SKM-1 (cell line): ENCODE measurements around the gene TMEM272.

Experiments
- DNase-seq: peaks from one replicate; lab custom pipeline; 2025; ENCODE audit not compliant: unreplicated experiment; lab: John Stamatoyannopoulos, UW

Gene TMEM272

DNA sequence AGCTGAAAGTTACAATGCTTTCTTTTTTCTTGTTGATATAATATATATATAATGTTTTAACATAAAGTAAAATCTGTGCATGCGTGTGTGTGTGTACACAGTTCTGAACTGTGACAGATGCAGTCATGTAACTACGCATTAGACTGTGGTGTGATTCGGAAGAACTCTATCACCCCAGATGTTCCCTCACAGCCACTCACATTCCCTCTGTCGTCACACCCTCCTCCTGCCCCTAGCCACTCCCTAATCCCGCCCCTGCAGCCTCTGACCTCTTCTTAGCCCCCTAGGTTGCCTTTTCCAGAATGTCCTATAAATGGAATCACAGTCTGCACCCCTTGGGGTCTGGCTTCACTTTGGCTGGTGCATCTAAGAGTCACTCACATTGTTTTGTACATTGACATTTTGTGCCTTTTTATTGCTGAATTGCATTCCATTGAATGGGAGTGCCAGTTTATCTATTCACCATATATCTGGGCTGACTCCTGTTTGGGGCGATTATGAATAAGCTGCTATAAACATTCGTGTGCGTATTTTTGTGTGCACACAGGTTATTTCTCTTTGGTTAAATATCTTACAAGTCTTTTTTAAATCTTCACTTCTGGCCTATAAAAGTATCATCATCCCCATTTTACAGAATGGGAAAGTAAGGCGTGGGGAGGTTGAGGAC lies 61.4 kb downstream of the TMEM272 start:
- DNase-seq = no peak

DNA sequence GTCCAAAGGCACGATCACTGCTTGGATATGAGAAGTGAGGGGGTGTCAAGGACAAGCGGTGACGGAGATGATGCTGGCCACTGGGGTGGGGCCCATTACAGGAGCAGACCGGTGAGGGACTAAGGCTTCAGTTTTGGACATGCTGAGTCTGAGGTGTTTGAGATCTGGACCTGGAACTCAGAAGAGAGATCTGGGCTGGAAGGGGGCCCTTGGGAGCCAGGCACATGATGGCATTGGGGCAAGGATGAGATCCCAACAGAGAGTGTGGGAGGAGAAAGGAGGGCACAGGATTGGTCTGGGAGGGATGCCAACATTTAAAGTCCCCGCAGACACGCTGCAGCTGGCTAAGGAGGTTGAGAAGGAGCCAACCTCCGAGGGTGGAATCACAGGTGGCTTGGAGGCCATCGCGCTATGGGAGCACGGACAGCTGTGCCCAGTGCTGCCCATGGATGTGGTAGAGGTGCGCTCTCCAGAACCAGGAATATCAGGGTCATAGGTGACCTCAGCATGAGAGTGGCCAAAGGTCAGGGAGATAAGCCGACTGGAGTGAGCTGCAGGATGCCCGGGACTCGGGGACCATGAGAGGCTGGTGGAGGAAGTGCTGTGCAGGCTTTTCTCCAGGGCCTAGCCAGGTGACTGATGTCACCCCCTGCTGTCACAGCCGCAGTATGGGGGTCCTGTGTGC lies 62.8 kb downstream of the TMEM272 start:
- no peak for DNase-seq

DNA sequence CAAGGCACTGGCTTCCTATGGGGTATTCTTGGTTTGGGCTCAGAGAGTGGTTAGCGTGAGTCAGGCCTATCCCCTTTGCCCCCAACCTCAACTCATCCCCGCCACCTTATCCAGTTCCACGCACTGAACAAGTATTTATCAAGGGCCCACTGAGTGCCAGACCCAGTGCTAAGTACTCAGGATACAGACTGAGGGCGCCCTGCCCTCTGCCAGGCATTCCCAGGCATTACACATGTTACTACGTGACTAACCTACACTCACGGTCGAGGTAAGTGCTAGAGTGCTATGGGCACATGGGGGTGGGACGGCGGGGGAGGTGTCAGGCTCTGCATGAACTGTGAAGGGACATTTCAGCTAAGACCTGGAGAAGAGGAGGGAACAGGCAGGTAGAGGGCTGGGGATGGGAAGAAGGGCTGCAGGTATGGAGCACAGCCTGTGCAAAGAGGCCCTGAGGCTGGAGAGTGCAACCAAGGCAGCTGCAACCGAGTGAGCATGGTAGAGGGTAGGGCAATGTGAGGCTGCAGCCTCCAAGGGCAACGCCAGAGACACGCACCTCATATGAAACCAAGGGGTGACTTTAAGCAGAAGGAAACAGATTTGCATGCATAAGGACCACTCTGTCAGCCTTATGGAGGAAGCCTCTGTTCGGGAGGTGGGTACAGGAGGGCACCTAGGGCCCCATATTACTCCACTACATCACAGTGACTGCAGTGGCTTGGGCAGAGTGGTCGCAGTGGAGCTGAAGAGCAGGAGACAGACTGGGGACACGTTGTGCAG lies 63.5 kb downstream of the TMEM272 start:
- no peak for DNase-seq

DNA sequence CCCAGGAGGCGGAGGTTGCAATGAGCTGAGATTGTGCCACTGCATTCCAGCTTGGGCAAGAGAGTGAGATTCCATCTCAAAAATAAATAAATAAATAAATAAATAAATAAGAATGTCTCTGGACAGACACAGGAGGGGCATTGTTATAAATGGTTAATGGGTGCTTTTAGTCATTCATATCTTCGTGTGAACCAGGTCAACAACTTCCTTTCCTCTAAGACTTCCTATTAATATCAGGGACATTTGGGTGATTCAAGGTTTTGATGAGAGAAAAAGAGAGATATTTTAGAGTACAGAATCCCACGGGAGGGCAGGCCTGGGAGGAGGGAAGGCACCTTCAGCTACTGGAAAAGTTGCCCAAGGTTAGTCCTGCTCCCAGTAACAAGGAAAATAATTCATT lies 64.9 kb downstream of the TMEM272 start:
- DNase-seq = no peak

DNA sequence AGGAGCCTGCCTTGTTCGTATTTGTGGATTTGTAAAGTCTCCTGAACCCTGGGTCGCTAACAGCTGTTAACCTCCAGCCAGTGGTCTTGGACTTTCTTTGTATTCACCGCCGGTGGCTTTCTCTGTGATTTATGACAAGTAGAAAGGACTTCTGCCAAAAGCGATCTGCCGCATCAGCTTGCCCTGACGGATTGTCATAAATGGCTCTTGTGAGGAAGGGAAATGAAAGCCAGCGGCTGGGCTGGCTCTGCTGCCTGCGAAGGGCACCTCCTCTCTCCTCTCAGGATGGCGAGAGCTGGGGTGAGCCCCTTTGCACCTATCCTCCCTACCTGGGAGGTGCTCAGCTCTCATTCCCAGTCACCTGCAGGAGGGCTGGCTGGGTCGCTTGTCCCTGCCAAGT lies 66.6 kb downstream of the TMEM272 start:
- no peak for DNase-seq

DNA sequence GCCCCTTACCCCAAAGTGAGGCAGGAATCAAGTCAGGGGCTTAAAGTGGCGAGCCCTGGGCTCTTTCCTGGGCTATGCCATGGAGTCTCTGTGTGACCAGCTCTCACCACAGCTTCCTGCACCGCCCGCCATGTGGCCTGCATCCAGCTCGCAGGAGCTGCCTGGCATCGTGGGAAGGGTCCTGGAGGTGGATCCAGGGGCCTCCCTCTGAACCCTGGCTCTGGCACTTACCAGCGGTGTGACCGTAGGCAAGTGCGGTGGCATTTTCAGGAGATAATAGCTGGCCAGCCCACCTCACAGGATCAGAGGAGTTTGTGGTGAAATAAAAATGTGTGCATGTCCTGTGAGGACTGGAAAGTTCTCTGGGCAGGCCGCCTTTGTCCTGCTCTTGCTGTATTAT lies 67.1 kb downstream of the TMEM272 start:
- no peak for DNase-seq

DNA sequence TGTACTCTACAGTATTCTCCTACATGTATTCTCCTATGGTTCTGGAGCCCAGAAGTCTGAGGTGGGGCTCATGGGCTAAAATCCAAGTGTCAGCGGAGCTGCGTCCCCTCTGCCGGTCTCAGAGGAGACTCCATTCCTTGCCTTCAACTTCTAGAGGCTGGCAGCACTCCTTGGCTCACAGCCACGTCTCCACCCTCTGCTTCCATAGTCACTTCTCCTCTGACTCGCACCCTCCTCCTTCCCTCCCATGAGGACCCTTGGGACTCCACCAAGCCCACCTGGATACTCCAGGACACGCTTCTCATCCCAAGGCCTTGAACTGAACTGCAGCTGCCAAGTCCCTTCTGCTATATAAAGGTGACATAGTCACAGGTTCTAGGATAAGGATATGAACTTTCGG lies 68.8 kb downstream of the TMEM272 start:
- no peak for DNase-seq

DNA sequence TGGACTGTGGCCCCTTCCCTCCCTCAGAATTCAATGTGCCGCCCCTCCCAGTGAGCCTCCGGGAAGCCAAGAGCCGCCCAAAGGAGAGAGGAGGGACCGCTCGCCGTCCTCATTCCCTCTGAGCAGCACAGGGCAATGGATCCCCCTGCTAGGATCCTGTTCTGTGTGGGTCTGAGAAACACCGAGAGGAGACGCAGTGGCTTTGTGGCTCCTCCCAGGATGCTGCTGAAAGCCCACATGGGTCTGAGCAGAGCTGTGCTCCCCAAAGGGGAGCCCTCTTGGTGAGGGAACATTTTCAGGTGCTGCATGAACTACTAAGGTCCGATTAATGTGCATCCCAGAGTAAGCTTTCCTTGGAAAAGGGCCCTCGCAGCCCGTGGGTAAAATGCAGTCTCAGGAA lies 71.5 kb downstream of the TMEM272 start:
- no peak for DNase-seq

DNA sequence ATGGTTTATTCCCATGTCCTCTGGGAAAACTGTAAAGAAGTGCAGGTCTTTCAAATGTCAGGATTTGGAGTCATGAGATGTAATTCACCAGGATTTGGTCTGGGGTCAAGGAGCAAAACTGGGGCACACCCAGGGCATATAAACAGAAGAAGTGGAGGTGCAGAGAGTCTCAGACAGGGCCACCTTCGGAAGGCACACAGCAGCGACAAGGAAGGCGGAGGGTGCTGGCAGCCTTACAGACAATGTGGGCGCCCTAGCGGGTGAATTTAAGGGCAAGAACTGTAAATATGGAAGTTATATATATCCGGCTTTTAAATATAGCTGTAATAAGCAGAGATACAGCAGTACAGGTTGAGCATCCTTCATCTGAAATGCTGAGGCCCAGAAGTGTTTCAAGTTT lies 72.2 kb downstream of the TMEM272 start:
- DNase-seq = no peak

DNA sequence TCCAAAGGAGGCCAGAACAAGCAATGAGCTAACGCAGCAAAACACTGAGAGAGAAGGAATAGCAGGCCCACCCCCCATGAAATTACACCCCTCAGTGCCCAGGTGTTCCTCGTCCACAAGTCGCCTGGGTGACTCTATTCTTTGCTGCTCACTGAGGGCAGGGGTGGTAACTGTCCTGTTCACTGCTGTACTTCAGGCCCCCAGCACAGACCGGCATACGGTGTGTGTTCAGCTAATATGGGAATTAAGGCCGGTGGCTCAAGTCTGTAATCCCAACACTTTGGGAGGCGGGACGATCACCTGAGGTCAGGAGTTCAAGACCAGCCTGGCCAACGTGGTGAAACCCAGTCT lies 72.9 kb downstream of the TMEM272 start:
- no peak for DNase-seq

DNA sequence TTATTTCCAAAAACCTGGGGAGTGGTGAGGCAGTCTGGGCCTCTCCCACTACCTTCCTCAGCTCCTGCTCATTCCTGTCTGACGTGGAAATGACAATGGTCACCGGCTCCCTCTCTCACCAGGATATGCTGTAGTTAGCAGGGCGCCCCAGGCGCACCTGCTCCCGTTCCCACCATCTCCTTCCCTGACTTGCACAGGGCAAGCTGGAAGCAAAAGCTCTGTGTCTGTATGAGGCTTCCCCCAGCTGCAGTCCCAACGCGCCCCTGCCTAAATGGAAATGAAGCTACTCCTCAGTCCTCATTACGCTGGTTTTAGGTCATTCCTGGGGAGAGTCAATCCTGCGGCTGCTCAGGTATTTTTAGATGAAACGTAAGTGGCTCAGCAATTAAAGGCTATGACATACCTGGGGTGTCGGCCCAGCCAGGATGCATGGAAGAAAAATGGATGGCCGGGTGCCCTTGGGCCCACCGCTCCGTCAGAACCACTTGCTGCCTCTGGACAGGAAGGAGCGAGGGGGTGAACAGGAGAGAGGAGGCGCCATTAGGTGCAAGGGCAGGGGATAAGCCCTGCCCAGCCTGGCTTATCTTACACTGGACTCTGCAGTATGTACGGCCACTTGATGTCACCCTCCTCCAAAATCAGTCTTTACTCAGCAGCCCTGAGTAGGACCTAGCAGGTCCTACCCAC lies 73.4 kb downstream of the TMEM272 start:
- DNase-seq = no peak

DNA sequence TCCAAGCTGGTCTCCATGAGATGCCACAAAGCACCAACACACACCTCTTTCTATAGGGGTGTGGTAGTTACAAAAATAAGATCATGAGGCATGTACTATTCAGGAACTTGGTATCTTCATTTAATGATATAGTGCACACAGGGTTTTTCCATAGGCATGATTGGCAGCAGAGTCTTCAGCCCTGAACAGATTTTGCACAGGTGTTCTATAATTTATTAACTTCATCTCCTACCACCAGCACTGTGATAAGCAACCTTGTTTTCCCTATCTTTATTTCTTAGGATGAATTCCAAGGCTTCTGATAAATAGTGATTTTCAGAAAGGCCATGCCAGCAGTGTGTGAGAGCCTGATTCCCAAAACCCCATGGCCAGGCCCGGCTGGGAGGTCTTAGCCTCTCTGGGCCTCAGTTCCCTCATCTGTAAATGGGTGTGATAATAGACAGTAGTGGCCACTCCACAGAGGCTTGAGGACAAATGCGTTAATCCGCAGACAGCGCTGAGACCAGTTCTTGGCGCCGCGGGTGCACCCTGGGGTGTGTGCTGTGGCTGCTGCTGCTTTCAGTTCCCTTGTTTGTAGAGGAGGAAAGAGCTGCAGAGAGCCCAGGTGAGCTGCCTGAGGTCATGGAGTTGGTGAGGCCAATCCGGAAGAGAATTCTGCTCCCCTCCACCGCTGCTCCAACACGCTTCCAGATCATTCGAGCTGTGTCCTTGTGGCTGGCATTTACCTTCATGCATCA lies 74.1 kb downstream of the TMEM272 start:
- no peak for DNase-seq

DNA sequence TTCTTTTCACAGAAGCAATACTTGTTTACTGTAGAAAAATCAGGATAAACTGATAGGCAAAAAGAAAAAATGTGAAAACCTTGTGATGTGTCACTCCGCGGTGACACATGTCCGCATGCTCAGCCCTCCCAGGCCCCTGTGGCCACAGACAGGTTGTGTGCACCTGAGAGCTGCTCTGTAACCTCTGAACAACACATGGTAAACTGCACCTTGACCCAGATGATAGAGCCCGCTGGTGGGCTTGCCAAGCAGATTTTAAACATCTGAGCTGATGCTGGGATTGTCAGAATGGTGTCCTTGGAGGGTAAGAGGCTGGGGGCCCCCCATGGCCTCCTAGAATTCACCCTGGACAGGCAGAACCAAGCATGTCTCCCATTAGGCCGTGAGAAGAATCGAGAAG lies 74.8 kb downstream of the TMEM272 start:
- DNase-seq = no peak

DNA sequence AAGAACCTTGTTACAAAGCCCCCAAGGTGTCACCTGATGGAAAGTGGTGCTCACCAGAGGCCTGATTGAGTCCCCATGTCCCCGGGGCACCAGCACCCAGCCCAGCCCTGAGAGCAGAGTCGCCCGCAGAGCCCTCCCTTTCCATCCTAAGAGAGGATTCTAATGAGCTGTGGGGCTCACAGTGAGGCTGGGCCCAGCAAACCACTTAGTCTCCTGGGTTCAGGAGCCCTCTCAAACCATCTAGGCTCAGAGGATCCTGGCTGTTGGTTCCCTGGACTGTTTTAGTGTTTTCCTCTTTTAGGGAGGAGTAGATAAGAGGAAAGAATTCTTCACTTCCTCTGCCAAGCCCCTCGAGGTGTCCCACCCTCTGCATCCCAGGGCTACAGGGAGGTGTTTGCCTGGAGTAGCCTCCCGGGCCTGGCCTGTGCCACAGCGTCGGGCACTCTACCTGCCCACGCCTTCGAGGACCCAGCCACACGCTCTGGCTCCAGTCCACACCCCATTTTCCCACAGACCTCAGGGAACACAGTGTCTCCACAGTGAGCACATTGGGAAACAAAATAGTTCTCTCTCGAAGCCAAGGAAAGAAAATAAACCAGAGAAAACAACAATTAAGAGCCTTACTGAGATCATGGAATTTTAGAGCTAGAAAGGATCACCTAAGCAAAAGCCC lies 75.4 kb downstream of the TMEM272 start:
- no peak for DNase-seq

DNA sequence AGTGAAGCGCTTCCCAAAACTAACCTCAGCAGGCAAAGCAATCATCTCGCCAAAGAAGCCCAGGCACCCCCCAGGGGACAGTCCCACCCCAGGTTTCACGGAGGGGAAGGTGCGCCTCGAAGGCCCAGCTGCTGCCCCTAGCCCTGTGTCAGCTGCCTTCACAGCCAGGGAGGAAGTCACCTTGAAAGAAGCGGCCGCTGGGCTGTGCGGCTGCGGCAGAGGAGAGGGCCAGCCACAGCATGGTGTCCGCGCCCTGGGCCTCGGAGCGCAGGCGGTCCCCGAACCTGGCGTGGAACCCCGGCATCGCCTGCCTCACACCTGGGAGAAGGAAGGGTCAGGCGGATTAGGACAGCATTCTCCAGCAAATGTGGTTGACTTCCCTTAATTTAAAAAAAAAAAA lies 76.0 kb downstream of the TMEM272 start:
- no peak for DNase-seq

DNA sequence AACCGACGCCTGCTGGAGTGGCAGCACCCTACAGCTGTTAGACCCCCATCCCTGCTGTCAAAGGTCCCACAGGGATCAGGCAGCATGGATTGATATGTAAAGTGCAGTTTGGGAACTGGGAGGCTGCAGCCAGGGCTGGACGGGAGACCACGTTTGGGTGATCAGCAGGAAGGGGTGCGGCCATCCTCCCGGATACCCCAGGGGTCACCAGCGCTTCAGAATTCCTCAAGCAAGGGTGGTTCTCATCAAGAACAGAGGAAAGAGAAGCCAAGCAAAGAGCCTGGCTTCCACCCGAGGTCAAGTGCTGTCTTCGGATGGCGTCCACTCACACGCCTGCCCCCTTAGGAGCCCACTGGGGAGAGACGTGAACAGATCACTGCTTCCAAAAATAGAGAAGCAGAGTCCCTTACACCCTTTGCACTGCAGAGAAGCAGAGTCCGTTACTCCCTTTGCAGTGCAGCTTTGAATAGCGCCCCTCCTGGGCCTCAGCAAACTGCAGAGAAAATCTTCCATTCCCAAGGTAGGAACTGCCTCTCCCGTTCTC lies 76.5 kb downstream of the TMEM272 start:
- DNase-seq = no peak

DNA sequence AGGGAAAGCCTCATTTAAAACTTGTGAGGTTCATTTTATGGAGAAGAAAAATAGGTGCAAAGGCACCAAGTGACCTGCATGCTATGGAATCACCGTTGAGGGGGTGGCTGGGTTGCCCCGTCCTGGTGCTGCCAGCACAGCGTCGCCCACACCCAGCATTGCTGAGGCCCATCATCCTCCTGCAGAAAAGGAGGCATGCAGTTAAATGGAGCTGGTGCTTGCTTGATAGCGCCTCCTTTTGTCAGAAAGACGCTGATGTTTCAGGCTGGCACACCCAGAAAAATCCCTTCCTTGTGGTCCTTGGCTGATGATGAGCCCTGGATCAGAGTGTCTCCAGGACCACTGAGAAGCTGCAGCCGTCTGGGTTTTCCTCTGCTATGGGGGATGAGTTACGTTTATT lies 77.9 kb downstream of the TMEM272 start:
- DNase-seq = no peak

DNA sequence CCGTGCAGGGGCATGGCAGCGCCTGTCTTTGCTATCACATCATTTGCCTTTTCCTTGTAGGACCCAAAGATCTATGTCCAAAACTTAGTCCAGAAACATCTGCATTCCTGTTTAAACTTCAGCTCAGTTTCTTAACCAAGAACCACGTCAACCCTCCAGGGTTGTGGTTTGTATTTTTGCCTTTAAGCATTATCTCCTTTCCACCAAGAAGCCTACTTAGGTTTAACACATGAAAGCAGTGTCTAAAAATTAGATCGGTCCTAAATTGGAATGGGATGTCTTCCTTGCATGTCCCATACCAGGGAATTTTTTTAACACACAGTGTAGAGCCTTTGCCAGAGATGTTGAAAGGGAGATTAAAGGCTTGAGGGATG lies 79.8 kb downstream of the TMEM272 start:
- no peak for DNase-seq

DNA sequence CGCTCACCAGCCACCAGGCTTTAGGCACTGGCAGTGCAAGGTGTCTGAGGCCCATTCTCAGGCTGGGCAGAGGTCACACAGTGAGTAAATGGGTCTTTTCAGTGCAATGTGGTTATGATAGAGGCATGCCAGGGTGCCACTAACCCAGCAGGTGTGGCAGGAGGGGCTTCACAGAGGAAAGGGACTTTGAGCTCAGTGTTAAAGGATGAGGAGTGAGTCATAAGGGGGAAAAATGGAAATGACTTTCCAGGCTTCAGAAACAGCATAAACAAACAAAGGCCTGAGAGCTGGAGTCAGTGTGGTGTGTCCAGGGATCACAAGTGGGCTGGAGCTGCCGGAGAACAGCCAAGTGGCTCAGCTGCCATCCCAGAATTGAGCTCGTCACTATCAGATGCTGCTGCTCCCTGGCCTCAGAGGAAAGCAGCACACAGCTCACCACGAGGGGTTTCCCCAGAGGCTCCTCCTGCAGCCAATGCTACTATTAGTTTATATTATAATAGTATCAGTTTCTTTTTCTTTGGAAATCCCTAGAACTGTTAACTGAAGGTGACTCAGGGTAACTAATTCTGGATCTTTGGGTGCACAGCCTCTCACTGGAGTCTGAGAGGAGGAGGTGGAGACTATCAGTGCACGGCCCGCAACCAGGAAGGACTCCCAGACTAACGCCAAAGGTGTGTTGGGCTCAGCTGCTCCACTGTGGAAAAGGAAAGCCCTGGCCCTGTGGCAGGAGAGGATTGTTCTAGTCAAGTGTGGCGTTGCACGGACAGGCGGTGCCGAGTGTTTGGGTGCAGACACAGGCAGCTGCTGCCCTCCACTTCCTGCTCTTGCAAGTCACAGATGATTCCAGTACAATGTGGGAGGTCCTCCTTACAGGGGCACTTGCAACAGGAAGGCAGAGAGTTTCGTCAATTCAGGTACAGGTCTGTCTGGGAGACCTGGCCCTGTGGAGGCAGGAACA lies 80.5 kb downstream of the TMEM272 start:
- DNase-seq = no peak
